HG02852 (cell line): Measurements from ENCODE around the gene IGSF3.
"Not testable (repeated sequence)": the region's sequence is repeated elsewhere in the genome, so short reads cannot be mapped to it uniquely, and the experiment has no call there.

ENCODE experiments used
- ATAC-seq: cut with Tn5 transposase; IDR thresholded peaks from one replicate; pipeline ENCODE4 v1.9.1; 2021; ENCODE audit warnings: mild to moderate bottlenecking, moderate library complexity; ENCODE audit not compliant: unreplicated experiment

Gene IGSF3

DNA sequence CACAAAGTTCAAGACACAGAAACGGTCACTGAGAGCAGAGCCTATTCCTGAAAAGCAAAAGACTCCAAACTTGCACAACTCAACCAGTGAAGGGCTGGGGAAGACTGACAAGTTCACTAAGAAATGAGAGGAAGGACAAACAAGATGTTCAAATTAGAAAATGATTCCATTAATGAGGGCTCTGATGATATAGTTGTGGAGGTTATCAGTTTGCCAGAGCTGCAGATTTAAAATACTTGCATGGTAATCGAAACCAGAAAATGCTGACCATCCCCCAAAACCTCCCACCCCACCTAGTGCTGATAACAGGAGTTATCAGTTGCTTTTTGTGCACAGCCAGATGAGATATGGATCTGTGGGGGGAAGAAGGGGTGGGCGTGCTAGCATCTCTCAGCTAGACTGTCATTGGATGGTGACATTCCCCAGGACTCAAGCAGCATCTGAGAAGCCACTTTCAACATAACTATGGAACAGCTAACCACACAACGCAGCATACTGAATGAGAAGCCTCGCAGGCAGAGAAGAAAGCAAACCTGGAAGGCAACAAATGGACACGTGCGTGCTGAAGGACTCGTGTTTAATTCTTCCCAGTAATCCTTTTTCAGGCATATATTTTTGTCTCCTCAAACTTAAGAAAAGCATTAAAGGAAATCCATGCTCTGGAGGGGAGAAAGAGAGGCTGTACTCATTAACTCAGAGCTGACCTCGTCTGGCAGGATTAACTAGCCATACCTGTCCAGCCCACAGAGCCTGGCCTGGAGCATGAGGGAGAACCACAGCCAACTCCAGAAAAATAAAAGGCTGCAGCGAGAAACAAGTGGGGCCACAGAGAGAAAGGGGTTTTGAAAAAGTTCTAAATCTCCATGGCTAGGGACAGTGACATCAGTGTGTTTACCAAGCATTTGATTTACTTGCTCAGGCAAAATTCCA is 35.3 kb downstream of the IGSF3 start:
- ATAC-seq, result not testable (repeated sequence)

DNA sequence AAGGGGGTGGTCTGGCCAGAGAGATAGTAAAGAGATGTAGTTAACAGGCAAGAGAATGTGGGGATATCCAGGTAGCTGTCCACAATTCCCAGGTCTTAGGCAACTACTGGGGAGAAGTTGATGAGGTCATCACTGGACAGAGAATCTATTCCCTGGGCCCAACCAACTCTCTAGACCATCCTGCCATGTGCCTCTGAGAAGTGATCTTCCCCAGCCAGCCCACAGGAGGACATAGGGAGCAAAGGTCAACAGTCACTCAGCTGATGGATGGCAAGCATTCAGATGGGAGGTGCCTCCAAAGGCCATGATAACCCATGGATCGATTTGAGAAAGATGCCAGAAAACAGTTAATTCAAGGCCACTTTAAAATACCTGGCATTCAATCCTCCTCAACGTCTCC is 36.0 kb downstream of the IGSF3 start:
- not testable (repeated sequence) for ATAC-seq

DNA sequence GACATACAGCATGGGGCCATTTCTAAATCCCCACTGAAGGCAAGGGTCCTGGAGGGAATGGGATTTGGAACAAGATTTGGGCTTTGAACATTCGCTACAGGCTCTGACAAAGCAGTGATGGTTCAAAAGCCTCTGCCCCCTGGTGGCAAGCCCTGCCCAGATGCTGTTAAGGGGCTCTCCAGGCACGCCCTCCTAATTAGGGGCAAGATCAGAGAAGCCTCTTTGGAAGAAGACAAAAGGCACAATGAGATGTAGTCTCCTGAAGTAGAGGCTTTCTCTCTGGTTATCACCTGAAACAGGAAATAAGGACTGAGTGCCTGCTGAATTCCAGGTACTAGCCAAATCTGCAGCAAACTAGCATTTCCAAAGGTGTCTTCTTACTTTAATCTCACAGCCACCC is 37.5 kb downstream of the IGSF3 start:
- not testable (repeated sequence) for ATAC-seq

DNA sequence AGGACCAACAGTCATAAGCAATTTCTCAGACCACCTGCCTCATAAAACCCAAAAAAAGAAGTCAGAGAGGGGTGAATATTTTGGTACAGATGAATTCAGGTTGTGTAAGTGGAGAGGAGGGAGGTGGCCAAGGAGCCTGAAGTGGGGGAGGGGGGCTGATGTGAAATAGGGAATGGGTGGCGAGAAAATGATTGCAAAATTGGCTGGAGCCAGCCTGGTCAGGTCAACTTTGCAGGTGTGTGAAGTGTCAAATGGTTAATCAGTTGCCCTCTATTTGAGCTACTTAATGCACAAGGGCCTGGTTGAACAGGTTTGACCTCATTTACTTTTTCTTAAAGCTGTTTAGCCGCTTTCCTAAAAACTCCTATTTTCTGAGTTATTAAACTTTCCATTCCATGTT is 38.1 kb downstream of the IGSF3 start:
- ATAC-seq, result not testable (repeated sequence)

DNA sequence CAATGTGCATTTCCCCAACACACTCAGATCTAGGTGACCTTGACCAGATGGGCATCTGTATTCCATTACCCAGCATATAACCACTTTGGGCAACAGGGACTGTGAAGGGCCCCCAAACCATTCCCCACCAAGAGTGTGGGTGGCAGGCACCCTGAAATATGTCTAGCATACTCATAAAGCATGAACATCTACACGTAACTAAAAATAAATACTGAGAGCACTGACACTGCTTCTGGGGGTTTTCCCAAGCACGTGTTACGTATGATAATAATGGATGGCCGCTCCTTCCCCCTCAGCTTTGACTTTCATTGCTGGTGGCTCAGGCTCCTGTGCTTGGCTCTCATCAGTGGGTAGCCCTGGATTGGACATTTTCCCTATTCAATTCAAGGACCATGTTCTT is 39.1 kb downstream of the IGSF3 start:
- no peak for ATAC-seq

DNA sequence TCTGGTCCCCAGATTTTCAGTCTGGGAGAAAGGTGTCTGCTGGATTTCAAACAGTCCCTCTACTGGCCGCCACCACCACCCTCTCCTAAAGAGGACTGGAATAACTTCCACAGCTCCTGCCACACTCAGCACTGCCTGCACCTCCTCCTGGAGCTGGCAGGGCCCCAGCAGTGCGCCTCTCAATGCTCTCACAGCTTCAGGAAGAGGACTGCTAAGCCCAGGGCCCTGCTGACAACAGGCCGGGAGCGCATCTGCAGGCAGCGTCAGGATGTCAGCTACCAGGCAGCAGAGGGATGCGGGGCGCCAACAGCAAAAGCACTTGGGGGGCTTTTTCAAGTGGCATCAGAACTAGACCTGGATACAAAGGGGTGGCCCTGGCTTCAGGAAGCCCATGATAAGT is 40.2 kb downstream of the IGSF3 start:
- ATAC-seq, result not testable (repeated sequence)

DNA sequence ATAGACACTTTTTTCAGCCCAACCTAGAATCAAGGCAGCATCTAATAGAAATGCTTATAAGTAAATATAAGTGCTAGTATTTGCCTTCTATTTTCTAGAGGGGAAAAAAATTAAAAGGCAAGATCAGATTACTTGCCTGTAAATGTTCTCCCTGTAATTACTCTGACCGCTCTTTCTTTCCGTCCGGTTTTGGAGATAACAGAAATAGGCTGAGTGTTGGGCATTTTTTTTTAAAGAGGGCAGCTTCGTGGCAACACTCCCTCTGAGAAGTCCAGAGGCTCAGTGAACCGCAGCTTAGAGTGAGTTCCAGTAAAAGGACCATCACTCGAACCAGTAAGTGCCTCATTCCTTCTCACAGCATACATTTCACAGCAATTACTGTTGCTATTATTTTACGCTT is 40.6 kb downstream of the IGSF3 start:
- not testable (repeated sequence) for ATAC-seq

DNA sequence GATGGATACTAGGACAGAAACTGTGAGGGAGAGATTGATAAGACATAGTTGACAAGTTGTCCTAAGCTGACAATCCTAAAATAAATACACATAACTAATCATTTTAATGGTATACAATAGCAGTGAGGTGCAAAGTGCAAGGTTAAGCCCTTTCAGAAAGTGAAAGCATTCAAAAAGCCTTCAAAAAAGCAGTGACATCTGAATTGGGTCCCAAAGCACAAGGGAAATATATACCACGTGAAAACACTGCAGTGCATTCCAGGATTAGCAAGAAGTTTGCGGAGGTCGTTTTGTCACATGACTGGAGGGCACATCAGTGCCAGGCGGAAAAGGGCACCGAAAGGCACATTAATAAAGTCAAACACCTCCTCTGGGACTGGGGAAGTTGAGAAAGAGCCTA is 42.4 kb downstream of the IGSF3 start:
- not testable (repeated sequence) for ATAC-seq

DNA sequence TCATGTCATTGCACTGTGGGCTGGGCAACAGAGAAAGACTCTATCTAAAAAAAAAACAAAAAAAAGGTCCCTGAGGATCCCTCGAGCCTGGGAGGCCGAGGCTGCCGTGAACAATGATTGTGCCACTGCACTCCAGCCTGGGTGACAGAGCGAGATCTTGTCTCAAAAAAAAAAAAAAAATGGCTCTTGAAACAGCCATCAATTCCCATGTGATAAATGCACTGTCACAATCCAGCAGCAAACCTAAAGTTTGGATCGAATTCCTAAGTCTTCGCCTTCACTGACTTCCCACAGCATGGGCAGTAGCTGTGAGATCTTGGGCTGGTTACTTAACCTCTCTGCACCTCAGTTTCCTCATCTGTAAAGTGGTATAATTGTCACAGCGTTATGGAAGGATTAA is 43.5 kb downstream of the IGSF3 start:
- no peak for ATAC-seq

DNA sequence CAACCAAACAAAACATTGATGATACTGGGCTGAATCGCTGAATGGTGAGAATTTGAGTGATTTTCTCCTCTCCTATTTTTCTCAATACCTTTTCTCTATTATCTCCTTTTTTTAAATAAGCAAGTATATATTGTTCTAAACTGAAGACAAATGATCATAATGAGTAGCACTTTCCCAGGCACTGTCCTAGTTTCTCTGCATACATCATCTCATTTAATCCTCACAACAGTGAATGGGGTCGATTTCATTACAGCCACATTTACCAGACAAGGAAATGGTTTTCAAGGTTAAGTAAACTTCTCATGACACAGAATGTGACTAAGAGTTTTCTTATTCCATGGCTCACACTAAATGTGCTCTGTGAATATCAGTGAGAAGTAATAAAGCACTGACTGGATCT is 45.0 kb downstream of the IGSF3 start:
- not testable (repeated sequence) for ATAC-seq

DNA sequence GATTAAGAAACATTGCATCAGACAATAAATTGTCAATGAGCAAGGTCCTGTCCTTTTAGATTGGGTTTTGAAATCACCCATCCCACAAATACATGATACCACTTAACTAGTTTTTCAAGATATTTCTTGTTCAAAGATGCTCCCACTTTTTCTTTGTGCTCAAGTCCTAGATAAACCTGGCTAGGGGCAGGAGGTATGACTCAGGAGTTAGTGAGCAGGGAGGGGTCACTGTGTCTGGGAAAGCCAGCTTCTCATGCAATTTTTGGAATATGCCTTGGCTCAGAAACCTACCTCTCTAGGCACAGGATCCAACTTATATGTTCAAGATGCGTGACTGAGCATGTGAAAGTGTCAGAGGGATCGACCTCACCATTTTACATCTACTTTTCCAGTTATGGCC is 45.8 kb downstream of the IGSF3 start:
- not testable (repeated sequence) for ATAC-seq

DNA sequence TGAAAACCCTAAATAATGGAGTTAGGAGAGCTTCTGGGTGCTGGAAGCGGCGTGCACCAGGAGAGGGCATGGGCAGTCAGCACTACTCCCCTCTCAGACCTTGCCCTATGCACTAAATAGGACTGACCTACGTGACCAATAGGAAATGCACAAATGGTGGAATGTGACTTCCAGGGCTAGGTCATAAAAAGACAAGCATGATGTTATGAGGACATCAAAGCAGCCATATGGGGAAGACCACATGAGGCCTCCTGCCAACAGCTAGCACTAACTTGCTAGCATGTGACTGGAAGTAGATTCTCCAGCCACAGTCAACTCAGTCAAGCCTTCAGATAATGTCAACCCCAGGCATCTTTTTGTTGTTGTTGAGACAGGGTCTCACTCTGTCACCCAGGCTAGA is 47.1 kb downstream of the IGSF3 start:
- not testable (repeated sequence) for ATAC-seq

DNA sequence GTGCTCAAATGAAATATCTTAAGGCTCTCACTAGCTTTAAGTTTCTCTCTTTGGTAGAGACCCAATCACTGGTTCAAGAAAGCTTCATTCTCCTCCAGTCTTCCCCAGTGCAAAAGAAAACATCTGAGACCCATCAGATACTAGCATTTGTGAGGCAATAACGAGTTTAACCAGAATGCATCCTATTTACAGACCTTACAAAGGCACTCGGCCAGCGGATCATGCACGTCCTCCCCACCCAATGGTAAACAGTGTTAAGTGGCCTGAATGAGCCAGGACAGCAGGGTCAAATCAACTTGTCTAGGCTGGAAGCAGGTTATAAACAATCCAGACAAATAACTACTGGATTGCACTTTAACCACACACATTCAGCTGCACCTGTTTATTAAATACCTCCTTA is 48.4 kb downstream of the IGSF3 start:
- ATAC-seq, result not testable (repeated sequence)

DNA sequence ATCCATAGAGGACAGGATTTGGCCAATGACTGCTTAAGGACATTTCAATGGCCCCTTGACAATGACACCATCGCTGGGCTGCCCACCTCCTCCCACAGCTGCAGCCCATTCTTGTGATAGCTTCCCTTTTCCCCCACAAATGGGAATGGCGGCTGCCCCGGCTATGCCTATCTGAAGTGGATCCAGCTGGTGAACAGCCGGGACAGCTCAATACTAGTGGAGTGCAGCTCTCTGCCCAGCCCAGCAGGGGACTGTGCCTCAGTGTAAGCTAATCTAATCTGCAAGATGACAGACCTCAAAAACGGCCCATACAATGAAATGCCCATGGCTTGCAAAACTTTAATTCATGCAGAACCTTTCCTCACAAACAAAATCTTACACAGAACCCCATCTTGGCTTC is 49.7 kb downstream of the IGSF3 start:
- not testable (repeated sequence) for ATAC-seq

DNA sequence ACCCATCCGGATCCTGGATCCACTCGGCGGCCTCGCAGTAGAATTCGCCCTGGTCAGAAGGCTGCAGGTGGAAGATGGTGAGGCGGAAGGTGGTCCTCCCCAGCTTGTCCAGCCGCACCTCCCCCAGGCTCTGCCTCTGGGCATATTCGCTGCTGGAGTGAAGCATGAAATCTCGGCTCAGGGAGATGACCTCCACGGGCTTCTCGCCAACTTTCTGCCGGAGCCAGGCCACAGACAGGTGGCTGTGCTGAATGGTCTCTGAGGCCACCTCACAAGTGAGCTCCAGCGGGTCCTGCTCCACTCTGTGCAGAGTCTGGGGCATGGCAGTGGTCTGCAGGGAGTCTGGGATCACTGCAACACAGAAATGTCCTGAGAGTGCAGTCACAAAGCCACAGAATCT is 53.7 kb downstream of the IGSF3 start:
- ATAC-seq, result not testable (repeated sequence)

DNA sequence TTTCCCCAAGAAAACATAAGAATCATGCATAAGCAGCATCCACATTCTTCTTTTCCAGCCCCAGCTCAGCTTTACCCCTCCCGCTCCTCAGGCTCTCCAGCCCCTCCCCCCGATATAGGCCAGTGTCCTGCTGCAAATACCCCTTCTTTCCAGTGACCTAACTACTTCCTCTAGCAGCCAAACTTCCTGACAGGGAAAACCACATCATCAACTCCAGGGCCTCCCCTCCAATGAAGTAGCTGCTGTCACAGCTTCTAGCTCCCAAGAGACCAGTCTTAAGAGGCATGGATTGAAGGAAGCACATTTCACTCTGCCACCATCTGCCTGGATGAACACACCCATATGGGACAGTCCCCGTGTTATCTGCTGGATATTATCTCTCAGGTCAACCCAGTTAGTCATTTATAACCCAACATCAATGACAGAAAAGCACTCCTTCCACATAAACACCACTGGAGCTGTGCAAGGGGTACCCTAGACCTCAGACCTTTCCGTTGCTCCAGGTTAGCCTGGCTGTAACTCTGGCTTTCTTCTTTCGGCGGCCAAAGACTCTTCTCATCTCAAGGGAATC is 57.6 kb downstream of the IGSF3 start:
- not testable (repeated sequence) for ATAC-seq

DNA sequence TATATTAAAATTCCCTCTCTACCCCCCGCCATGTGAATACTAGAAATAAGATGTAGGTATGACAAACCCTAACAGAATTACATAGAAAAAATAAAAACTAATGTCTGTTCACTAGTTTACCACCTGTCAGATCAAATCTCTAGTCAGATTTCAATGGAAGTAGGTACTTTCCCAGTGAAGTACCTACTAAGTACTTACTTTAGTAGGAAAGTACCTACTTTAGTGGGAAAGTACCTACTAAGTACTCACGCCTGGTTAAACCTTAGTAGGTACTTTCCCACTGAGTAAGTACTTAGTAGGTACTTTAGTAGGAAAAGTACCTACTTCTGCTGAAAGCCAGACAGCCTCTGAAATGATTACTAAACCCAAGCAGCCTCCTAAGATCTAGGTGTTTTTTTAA is 58.7 kb downstream of the IGSF3 start:
- not testable (repeated sequence) for ATAC-seq

DNA sequence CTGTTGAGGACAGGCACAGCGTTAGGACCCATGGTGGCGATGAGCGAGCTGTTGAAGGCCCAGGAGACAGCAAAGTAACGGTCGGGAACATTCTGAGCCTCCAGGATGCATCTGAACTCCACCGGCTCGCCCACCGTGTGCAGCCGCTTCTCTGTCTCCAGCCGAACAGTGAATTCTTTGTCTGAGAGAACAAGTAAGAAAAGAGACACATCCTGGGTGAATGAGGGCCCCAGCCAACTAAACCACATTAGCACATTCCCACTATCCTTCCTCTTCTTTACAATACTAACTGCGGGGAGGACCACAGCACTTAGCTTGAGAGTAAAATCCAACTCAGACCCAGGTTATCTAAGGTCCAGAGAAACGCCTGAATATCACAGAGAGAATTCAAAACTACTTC is 59.4 kb downstream of the IGSF3 start:
- not testable (repeated sequence) for ATAC-seq

DNA sequence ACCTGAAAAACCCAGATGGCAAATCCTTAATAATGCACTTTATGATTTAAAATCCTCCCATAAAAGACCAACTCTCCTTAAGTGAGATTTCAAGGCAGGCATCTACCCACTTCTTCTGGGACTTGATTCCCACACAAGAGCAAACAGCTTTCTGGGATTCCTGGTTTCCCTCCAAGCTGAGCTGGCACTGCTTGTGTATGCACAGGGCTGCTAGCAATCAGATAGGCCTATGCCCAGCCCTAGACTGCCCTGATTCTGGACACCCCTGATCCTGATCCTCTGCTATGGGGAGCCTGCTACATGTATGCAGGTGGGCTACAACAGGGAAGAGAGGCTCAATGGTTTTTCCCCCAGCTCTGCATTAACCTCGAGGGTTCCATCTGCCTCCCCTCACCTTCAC is 60.1 kb downstream of the IGSF3 start:
- not testable (repeated sequence) for ATAC-seq

DNA sequence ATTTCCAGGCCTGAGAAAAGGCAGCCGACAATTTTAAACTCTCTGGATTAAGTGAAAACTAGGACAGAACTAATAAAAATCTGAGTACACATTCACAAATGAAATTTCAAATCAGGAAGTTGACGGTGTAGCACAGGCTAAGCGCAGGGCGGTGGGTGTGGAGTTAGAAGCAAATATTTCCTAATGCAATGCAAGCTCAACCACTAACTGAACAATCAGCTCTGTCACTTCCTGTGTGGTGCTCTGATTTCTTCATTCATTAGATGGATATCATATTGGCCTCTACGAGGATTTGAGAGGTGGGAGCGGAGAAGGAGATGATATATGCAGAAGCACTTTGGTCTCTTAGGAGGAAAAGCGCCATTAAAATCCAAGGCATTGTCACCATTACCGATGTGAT is 61.5 kb downstream of the IGSF3 start:
- ATAC-seq, result not testable (repeated sequence)

DNA sequence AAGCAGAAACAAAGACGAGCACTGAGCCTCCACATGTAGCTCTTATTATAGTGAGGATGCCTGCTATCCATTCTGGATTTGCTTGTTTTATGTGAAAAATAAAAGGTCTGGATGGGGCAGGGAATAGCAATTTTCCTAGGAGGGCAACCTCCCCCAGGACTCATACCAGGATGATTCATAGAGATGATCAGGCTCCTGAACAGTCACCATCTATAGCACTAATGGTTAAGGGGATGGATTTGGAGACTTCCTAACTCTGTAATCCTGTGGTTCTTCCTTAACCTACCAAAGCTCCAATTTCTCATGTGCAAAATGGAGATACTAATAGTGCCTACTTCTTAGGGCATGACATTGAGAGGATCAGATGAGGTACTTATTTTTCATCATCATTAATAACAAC is 62.2 kb downstream of the IGSF3 start:
- ATAC-seq, result no peak

DNA sequence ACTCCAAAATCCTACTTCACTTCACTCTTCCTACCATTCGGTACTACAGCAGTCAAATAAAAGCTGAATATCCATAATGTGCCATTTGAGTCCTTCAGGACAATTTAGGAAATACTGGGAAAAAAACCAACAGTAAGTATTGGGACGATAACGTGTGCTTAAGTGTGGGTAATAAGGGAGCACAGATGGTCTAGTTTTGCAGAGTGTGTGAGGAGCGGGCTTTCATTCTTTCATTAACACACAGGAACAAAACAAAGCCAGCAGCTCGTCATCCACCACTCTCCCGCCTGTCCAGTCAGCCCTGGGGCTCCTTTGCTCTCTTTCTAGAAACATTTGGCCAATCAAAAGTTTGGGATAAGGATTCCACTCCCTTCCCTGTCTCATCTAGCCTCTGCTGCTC is 63.1 kb downstream of the IGSF3 start:
- not testable (repeated sequence) for ATAC-seq
